Lower leg skin (tissue), 3 donors: Measurements from ENCODE around the gene EIF4E.

Source experiments
- POLR2A ChIP-seq, 2 donors: fragments of 450-650 bp; IDR thresholded peaks; one replicate each; pipeline ENCODE4 v1.6.1; 2016 to 2017; ENCODE audit warnings: antibody characterized with exemption in 2 of 2, mild to moderate bottlenecking in 1 of 2, moderate library complexity in 1 of 2
- TF ChIP-seq, protein P1 (sequence below), 3 donors: fragments of 450-650 bp; IDR thresholded peaks; one replicate each; pipeline ENCODE4 v1.5.1; 2016; ENCODE audit warnings: antibody characterized with exemption in 3 of 3, mild to moderate bottlenecking in 3 of 3, moderate library complexity in 2 of 3

DNA sequence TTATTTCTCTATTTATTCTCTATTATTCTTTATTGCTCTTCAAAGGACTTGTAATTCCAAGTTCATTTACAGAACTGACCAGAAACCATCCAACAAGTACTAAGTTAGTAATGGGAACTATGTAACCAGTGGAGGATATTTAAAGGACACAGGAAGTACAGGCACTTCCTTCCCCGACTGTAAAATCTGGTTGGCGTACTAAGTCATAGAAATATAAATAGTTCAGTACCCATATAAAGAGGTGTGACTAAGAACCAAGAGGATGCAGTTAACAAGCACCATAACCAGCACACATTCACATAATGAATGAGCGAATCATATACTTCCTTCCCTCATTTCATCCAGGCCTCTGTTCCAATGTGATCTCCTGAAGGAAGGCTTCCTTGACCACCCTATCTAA is 3.6 kb upstream of the EIF4E start:
- TF ChIP-seq, protein P1, sequence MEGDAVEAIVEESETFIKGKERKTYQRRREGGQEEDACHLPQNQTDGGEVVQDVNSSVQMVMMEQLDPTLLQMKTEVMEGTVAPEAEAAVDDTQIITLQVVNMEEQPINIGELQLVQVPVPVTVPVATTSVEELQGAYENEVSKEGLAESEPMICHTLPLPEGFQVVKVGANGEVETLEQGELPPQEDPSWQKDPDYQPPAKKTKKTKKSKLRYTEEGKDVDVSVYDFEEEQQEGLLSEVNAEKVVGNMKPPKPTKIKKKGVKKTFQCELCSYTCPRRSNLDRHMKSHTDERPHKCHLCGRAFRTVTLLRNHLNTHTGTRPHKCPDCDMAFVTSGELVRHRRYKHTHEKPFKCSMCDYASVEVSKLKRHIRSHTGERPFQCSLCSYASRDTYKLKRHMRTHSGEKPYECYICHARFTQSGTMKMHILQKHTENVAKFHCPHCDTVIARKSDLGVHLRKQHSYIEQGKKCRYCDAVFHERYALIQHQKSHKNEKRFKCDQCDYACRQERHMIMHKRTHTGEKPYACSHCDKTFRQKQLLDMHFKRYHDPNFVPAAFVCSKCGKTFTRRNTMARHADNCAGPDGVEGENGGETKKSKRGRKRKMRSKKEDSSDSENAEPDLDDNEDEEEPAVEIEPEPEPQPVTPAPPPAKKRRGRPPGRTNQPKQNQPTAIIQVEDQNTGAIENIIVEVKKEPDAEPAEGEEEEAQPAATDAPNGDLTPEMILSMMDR (IDR thresholded peaks at IDR 0.05): no peak
- no peak for TF ChIP-seq POLR2A (IDR thresholded peaks at IDR 0.05)
